NCI-H345 treated with DMSO at 0.1 percent for 48 hours (cell line): ENCODE data around the gene RETN.
"Not testable (repeated sequence)": the region's sequence is repeated elsewhere in the genome, so short reads cannot be mapped to it uniquely, and the experiment has no call there.

Experiments
- DNase-seq: peaks from one replicate; lab custom pipeline; 2025; ENCODE audit not compliant: unreplicated experiment; lab: John Stamatoyannopoulos, UW

Gene RETN

DNA sequence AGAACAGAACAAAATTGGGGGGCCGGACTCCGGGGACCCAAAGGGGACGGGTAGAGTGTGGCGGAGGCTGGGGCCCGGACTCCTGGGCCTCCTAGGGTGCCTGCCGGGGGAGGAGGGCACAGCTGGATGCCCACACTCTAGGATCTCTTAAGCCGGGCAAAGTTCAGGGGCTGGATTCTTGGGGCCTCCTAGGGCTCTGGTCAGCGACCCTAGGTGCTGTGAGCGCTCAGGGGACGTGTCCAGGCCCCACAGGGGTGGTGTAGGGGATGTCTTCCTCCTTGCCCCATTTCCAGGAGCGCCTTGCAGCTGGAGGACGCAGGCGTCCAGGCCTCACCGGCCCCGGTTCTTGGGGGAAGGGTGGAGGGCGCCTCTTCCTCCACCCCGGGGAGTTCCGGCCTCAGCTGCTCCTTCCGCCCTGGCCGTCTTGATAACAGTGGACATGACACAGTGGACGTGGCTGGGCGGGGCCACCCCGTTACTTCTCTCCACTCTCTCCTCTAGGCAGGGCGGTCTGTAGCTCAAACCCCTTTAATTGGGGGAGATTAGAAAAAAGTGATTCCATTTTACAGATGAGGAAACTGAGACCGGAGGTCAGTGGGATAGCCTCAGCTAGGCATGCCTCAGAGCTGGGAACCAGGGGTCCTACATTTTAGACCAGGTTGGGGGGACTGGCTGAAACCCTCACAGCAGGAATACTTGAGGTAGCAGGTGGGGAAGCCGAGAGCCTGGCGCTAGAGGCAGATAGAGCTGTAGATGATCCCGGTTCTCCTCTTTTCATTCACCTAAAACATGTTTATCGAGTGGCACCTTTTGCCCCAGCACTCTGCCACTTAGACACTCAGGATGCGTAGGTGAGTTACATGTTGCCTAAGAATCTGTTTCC lies 31.2 kb upstream of the RETN start:
- no peak for DNase-seq

DNA sequence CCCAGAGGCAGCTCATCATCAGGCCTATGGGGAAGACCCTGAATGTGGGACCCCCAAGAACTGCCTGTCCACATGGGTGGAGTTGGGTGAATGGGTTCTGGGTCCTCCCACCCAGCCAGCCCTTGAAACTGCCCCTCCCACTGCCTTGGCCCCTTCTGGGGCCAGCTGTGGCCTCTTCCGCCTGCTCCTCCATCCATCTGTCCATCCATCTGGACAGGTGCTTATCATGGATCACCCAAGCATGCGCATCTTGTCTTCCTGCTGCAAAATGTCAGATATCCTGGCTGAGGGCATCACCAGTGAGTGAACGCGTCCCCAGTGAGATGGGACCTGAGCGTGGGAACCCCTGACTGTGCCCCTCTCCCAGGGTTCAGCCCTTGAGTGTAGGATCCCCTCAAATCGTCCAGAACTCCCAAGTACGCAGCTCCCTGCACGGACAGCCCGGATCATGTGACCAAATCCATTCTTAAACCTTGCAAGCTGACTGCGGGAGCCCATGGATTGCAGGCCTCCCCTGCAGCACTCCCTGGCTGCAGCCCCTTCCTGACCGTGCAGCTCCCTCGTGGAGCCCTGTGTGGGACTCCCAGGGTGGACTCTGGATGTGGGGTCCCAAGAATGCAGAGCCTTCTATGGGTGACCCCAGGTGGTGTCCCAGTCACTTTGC lies 29.9 kb upstream of the RETN start:
- DNase-seq, result no peak

DNA sequence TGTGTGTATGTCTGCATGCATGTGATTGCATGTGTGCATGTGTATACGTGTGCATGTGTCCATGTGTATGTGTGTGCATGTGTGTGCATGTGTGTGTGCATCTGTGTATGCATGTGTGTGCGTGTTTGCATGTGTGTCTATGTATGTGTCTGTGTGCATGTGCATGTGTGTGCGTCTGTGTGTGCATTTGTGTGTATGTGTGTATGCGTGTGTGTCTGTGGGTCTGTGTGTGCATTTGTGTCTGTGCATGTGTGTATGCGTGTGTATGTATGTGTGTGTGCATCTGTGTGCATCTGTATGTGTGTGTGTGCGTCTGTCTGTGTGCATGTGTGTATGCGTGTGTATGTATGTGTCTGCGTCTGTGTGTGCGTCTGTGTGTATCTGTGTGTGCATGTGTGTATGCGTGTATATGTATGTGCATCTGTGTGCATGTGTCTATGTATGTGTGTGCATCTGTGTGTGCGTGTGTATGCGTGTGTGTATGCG lies 28.9 kb upstream of the RETN start:
- no peak for DNase-seq

DNA sequence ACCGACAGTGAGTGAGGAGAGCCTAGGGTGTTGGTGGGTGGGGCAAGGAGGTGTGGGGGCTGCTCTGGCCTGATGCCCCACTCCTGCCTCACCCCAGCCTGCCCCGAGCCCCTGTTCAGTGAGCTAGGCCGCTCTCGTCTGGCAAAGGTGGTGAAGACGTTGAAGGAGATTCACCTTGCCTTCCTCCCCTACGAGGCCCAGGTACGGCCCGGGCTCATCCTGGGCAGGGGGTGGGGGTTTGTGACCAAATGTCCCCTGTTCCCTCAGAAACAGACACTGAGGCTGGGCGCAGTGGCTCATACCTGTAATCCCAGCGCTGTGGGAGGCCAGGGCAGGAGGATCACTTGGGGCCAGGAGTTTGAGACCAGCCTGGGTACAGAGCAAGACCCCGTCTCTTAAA lies 28.0 kb upstream of the RETN start:
- DNase-seq, result no peak

DNA sequence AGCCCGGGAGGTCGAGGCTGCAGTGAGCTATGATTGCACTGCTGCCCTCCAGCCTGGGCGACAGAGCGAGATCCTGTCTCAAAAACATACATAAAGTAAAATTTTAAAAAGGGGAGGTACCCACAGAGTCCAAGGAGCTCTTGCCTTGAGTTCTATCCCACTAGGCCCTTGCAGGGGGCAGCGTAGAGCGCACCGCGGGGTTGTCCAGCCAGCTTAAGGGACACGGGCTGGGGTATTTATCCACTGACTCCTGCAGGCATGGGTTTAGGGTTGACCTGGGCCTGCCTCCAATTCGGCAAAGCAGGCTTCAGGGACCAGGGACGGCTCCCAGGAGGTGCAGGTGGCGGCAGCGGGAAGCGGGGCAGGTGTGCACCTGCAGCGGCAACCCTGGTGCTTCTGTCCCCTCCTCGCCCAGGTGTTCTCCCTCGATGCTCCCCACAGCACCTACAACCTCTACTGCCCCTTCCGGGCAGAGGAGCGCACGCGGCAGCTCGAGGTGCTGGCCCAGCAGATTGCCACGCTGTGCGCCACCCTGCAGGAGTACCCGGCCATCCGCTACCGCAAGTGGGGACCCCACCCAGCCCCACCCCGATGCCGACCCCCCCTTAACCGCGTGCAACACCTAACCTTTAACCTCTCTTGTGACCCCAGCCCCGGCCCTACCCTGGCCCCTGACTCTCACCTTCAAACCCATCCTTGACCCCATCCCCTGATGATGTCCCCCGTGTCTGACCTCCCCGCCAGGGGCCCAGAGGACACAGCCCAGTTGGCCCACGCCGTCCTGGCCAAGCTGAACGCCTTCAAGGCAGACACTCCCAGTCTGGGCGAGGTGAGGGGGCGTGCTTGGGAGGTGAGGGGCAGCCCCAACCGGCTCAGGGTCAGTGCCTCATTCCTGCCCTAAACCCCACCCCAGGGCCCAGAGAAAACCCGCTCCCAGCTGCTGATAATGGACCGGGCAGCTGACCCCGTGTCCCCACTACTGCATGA lies 27.3 kb upstream of the RETN start:
- no peak for DNase-seq

DNA sequence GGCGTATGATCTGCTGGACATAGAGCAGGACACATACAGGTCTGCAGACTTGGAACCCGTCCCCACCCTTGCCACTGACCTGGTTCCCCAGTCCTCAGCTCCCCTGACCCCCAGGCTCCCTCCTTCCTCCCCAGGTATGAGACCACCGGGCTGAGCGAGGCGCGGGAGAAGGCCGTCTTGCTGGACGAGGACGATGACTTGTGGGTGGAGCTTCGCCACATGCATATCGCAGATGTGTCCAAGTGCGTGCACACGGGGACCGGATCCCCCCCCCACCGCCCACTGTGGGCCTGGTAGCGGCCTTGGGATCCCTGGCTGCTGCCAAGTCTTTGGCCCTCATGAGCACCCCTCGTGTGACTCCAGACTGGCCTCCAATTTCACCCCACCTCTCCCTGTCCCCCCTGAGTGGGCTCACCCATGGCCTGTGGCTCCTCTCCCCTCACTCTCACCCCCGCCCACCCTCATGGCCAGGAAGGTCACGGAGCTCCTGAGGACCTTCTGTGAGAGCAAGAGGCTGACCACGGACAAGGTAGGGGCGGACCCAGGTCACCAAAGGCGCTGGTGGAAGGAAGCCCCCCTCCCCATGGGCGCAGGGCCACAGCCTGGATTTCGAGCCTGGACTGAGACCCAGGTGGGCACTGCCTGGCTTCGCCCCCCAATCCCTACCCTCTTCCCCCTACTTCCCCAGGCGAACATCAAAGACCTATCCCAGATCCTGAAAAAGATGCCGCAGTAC lies 26.4 kb upstream of the RETN start:
- DNase-seq, result no peak

DNA sequence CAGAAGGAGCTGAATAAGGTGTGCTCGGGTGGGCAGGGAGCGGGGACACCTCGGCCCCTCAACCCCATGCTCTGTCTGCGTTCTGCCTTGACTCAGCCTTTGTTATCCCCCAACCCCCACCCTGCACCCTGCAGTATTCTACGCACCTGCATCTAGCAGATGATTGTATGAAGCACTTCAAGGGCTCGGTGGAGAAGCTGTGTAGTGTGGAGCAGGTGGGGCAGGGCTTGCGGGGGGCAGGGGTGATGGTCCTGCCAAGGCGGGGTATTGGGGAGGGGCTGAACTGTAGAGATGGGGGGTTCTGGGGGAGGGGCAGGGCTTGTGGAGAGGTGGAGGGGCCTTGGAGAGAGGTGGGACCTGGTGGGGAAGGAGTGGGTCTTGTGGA lies 25.8 kb upstream of the RETN start:
- DNase-seq, result no peak

DNA sequence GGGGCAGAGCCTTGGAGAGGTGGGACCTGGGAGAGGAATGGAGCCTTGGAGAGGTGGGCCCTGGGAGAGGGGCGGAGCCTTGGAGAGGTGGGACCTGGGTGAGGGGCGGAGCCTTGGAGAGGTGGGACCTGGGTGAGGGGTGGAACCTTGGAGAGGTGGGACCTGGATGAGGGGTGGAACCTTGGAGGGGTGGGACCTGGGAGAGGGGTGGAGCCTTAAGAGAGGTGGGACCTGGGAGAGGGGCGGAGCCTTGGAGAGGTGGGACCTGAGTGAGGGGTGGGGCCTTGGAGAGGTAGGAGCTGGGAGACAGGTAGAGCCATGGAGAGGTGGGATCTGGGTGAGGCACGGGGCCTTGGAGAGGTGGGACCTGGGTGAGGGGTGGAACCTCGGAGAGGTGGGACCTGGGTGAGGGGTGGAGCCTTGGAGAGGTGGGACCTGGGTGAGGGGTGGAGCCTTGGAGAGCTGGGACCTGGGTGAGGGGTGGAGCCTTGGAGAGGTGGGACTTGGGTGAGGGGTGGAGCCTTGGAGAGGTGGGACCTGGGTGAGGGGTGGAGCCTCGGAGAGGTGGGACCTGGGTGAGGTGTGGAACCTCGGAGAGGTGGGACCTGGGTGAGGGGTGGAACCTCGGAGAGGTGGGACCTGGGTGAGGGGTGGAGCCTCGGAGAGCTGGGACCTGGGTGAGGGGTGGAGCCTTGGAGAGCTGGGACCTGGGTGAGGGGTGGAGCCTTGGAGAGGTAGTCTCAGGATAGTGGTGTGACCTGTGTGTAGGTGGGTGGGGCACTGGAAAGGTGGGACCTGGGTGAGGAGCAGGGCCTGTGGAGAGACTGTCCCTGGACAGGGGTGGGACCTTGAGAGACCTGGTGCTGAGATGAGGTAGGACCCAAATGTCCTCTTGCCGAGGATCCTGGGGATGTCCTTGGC lies 25.0 kb upstream of the RETN start:
- not testable (repeated sequence) for DNase-seq

DNA sequence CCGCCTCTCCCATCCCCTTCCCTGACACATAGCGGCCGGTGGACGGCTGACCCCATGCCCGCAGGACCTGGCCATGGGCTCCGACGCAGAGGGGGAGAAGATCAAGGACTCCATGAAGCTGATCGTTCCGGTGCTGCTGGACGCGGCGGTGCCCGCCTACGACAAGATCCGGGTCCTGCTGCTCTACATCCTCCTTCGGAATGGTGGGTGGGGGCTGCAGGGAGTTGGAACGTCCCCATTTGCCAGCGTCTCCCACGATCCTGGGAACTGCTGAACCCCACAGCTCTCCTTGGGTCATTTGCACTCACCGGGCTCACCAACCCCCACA lies 24.3 kb upstream of the RETN start:
- no peak for DNase-seq

DNA sequence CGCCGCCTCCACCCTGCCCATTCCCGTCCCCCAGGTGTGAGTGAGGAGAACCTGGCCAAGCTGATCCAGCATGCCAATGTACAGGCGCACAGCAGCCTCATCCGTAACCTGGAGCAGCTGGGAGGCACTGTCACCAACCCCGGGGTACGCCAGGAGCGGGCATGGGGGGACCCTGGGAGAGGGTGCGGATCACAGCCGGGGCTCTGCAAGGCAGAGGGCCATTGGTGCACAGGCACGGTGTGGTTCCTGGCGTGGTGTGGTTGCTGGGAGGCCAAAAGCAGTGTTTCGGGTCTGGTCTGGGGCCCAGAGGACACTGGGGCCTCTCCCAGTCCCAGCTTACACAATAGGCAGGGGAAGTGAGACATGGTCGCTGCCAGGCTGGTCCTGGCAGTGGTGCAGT lies 23.7 kb upstream of the RETN start:
- no peak for DNase-seq

DNA sequence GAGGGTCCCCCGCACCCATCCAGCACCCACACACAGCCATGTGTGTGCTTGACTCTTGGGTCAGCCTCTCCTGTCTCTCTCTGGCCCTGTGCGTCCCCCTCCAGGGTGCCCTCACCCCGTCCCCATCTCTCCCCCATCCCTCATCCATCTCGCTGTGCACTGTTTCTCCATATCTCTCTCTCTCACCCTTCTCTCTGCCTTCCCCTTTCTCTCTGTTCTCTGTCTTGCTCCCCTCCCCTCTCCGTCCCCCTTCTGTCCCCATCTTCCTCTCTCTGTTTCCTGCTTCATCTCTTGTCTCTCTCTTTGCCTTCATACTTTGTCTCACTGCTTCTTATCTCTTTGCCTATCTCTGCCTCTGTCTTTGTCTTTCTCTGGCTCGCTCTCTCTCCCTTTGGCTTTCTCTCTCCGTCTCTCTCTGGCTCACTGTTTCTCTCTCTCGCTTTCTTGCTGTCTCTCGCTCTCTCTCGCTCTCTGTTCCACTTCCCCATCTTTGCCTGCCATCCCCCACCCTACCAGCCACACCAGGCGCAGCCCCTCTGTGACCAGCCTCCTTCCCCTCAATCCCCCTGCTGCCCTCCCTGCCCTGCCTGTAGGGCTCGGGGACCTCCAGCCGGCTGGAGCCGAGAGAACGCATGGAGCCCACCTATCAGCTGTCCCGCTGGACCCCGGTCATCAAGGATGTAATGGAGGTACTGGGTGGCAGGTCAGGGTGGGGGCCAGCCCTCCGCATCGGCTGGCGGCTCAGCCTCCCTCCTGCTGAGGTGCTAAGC lies 23.0 kb upstream of the RETN start:
- DNase-seq, result no peak

DNA sequence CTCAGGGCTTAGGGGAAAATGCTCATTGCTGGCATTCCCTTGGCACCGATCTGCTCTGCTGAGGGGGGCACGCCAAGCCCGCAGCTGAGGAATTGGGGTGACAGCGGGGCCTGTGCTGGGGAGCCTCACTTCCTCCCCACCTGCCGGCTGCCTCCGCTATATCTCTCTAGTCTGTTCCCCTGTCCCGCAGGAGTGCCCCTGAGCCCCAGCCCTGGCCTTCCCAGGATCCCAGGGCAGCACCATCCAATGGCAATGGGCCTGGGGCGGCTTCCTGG lies 22.5 kb upstream of the RETN start:
- DNase-seq, result no peak

DNA sequence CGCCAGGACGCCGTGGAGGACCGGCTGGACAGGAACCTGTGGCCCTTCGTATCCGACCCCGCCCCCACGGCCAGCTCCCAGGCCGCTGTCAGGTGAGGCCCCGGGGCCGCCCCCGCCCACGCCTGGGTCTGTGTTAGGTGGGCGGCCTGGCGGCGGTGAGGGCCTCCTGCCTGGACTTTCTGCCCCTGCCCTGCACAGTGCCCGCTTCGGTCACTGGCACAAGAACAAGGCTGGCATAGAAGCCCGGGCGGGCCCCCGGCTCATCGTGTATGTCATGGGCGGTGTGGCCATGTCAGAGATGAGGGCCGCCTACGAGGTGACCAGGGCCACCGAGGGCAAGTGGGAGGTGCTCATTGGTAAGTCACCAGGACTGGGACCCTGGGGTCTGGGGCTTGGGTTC lies 21.7 kb upstream of the RETN start:
- DNase-seq, result no peak

DNA sequence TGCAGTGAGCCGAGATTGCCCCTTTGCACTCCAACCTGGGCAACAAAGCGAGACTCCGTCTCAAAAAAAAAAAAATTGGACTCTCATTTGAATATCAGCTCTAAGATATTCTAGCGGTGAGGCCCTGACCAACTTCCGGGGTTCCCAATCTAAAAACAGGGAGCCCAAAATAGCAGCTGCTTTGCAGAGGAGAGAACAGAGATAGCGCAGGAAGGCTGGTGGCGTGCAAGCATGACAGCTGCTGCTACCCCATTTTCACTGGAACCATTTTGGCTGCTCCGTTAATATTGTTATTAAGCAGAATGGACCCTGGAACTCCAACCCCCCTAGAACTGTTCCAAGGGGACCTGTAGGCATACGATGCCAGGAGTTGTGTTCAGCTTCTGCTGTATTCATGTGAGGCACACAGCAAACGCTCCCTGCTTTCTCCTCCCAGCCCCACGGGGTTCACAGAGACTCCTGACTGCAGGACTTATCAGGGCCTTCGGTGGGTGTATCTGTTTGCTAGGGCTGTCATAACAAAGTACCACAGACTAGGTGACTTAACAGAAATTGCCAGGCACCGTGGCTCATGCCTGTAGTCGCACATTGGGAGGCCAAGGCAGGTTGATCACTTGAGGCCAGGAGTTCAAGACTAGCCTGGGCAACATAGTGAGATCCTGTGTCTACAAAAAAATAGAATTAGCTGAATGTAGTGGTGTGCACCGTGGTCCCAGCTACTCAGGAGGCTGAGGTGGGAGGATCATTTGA lies 20.4 kb upstream of the RETN start:
- no peak for DNase-seq

DNA sequence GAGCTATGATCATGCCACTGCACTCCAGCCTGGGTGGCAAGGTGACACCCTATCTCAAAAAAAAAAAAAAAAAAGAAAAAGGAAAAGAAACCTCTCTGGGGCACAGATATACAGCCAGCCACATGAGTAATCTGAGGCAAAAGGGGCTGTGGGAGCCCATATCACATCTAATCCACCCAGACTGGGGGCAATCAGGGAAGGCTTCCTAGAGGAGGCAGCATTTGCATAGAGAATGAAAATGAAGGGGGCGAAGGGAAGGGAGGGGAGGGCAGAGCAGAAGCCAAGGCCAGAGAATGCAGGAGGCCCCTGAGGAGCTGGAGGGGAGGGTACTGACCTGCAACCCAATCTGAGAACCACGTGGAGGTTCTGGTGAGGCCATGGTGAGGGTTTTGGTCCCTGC lies 18.7 kb upstream of the RETN start:
- DNase-seq, result no peak

DNA sequence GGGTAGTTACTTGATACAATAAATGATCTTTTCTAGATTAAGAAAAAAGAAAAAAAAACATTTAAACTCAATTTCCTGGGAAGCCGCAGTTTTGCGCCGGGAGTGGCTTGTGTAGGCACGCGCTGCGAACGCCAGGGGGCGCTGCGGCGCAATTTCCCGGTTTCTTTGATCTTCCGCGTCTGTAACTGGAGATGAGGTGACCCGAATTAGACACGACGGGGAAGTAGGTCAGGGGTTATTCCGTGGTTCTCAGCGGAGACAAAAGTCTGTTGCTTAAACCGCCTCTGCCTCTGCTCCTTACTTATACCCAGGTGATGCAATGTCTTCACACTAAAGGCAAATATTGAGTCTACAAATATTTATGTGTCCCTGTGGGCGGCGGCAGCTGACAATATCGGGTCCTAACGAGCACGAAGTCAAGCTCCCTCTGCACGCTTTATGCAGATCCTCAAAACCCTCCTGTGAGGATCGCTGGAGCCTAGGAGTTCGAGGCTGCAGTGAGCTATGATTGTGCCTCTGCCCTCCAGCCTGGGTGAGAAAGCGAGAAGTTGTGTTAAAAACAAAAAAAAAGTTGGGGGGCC lies 16.7 kb upstream of the RETN start:
- DNase-seq, result peak; percentile 54

DNA sequence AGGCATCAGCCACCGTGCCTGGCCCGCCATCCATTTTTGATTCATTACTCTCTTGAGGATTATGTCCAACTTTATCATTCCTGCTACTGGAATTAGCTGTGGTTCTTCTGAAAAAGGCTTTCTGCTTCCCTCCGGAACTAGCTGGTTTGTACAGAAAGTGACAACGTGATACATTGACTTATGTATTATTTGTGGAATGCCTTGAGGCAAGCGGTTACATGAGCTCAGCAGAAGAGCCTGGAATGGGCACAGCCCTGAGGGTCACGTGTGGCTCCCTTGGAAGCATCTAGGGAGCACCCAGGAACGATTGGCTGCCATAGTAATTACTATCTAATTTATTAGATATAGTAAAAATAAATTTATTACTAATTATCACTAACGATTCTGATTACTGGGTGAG lies 14.4 kb upstream of the RETN start:
- no peak for DNase-seq

DNA sequence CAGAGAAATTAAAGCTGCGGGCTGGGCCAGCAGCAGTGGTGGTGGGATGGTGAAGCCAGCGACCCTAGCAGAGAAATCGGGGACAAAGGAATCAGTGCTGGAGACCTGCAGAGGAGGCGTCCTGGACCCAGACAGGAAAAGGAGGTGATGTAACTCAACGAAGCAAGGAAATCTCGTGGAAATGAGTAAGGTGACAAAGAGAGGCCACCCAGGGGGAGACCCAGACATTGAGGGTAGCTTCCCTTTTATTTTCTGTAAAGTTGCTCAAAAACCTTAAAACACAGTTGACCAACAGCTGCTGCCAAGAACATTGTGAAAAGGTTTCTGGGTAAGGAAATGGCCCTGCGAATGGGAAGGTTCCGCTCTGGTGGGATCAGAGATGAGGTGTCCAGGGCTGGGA lies 13.3 kb upstream of the RETN start:
- no peak for DNase-seq
